SU-DHL-6 (cell line): ENCODE measurements around the gene ACBD5.

Experiments
- H2AFZ ChIP-seq: fragments of 200-600 bp; sonication (generic); 2 replicates; pipeline ENCODE4 v1.6.1; 2014; ENCODE audit warnings: low read depth, mild to moderate bottlenecking, moderate library complexity, mixed read lengths, antibody characterized with exemption, low read length; ENCODE audit not compliant: severe bottlenecking
- H3F3A ChIP-seq: fragments of 200-600 bp; shearing (Covaris generic); 2 replicates; pipeline ENCODE4 v1.6.0; 2016; ENCODE audit warnings: antibody characterized with exemption, mild to moderate bottlenecking; ENCODE audit not compliant: insufficient read depth
- H3K27ac ChIP-seq: fragments of 200-600 bp; sonication (generic); 2 replicates; pipeline ENCODE4 v1.5.1; 2016; ENCODE audit warnings: low read depth, mild to moderate bottlenecking, low read length, moderate library complexity, mixed read lengths
- H3K27me3 ChIP-seq: fragments of 200-600 bp; sonication (generic), shearing (Covaris generic); 2 replicates; pipeline ENCODE4 v1.6.0; 2014; ENCODE audit warnings: mild to moderate bottlenecking, low read length
- H3K36me3 ChIP-seq: fragments of 200-600 bp; sonication (generic); 2 replicates; pipeline ENCODE4 v1.6.1; 2014; ENCODE audit warnings: mild to moderate bottlenecking, low read length, mixed read lengths
- H3K4me2 ChIP-seq: fragments of 300-600, 200-600 bp; shearing (Covaris generic), sonication (generic); 2 replicates; pipeline ENCODE4 v1.6.0; 2014; ENCODE audit warnings: low read length, low read depth, mild to moderate bottlenecking; ENCODE audit not compliant: poor library complexity, severe bottlenecking
- H3K4me3 ChIP-seq: fragments of 200-600 bp; sonication (generic); 2 replicates; pipeline ENCODE4 v1.5.1; 2014; ENCODE audit warnings: antibody characterized with exemption, low read length, mild to moderate bottlenecking, mixed read lengths; ENCODE audit not compliant: insufficient read depth, poor library complexity, severe bottlenecking
- H3K79me2 ChIP-seq: fragments of 200-600 bp; sonication (generic); 2 replicates; pipeline ENCODE4 v1.6.1; 2014; ENCODE audit warnings: mild to moderate bottlenecking, low read length, moderate library complexity; ENCODE audit not compliant: insufficient read depth
- H3K9ac ChIP-seq: fragments of 200-600 bp; sonication (generic); 2 replicates; pipeline ENCODE4 v1.7.0; 2014; ENCODE audit warnings: mild to moderate bottlenecking, low read length
- H3K9me2 ChIP-seq: fragments of 200-600 bp; sonication (generic); replicated peaks from 2 replicates; pipeline ENCODE4 v1.6.1; 2014; ENCODE audit warnings: low read length; ENCODE audit not compliant: insufficient read depth
- H3K9me3 ChIP-seq: fragments of 200-600 bp; sonication (generic); 2 replicates; pipeline ENCODE4 v1.6.1; 2014; ENCODE audit warnings: low read length, mixed read lengths; ENCODE audit not compliant: insufficient read depth
- H4K20me1 ChIP-seq: fragments of 200-600 bp; sonication (generic); 2 replicates; pipeline ENCODE4 v1.6.1; 2014; ENCODE audit warnings: low read depth, mild to moderate bottlenecking, antibody characterized with exemption, low read length, moderate library complexity, mixed read lengths
- CTCF ChIP-seq: fragments of 200-600 bp; sonication (generic); IDR thresholded peaks from one replicate; pipeline ENCODE4 v1.5.1; 2017; ENCODE audit warnings: antibody characterized with exemption, mild to moderate bottlenecking, low read length, moderate library complexity; ENCODE audit not compliant: insufficient read depth, poor library complexity, severe bottlenecking
- EZH2phosphoT487 ChIP-seq: fragments of 200-600 bp; sonication (generic), shearing (Covaris generic); conservative IDR thresholded peaks from 2 replicates; pipeline ENCODE4 v1.6.1; 2018; ENCODE audit warnings: mild to moderate bottlenecking, antibody characterized with exemption, low read length, moderate library complexity, mixed read lengths

The ACBD5 gene

GRCh38 chr10:27153845-27154193 lies 86.8 kb downstream of the ACBD5 start:
- H4K20me1 ChIP-seq: peaks cover 46% of the 10 kb centered on the region
- peaks cover 11% of the 10 kb centered on the region for H3F3A ChIP-seq
- peak overlapping the region; percentile 96 for H3K9ac ChIP-seq
- H3K4me3 ChIP-seq: peak overlapping the region; percentile 84
- no peak for TF ChIP-seq CTCF
- TF ChIP-seq EZH2phosphoT487: no peak
- peaks cover 90% of the 10 kb centered on the region for H3K79me2 ChIP-seq
- peak overlapping the region; percentile 94 for H3K27ac ChIP-seq
- no peaks in the 10 kb centered on the region for H3K9me2 ChIP-seq
- peaks cover 13% of the 10 kb centered on the region for H3K36me3 ChIP-seq
- peak overlapping the region; percentile 92 for H3K4me2 ChIP-seq
- H3K9me3 ChIP-seq: no peaks in the 10 kb centered on the region
- H2AFZ ChIP-seq: peak overlapping the region; percentile 75
- H3K27me3 ChIP-seq: no peaks in the 10 kb centered on the region

- H3F3A ChIP-seq: peaks cover 11% of the 10 kb centered on the region
- TF ChIP-seq EZH2phosphoT487 (no peak), CTCF (no peak)
- no peaks in the 10 kb centered on the region for H3K9me2 ChIP-seq
- H3K9ac ChIP-seq: peak overlapping the region; percentile 96
- H4K20me1 ChIP-seq: peaks cover 43% of the 10 kb centered on the region
- H3K4me2 ChIP-seq: peak overlapping the region; percentile 92
- H3K79me2 ChIP-seq: peaks cover 90% of the 10 kb centered on the region
- H2AFZ ChIP-seq: no peak overlapping the region
- peak overlapping the region; percentile 94; the same call in 1 of the 2 replicates for H3K27ac ChIP-seq
- peaks cover 13% of the 10 kb centered on the region for H3K36me3 ChIP-seq
- no peaks in the 10 kb centered on the region for H3K9me3 ChIP-seq
- H3K4me3 ChIP-seq: peak overlapping the region; percentile 84
- no peaks in the 10 kb centered on the region for H3K27me3 ChIP-seq
These were observed 87.3 kb downstream of the ACBD5 start for GRCh38 chr10:27153329-27153728.

- peak overlapping the region; percentile 84 for H3K4me3 ChIP-seq
These were observed 87.9 kb downstream of the ACBD5 start for GRCh38 chr10:27152687-27153086.

More at GRCh38 chr10:27152687-27153086, 87.9 kb downstream of the ACBD5 start:
- Histone ChIP-seq H3K9me2 (no peaks in the 10 kb centered on the region), H3K27me3 (no peaks in the 10 kb centered on the region), H3F3A (peaks cover 11% of the 10 kb centered on the region), H3K4me2 (peak overlapping the region; percentile 92), H3K36me3 (peaks cover 10% of the 10 kb centered on the region), H3K9me3 (no peaks in the 10 kb centered on the region), H3K27ac (no peak overlapping the region), H3K9ac (peak overlapping the region; percentile 96), H4K20me1 (peaks cover 38% of the 10 kb centered on the region), H2AFZ (no peak overlapping the region), H3K79me2 (peaks cover 90% of the 10 kb centered on the region)
- TF ChIP-seq EZH2phosphoT487 (no peak), CTCF (no peak)
